GM21825 (cell line): ENCODE results near the gene LRRC23.
A peak's percentile ranks its signal among the peaks of the same experiment; 100 is the strongest.

ENCODE experiments used
- ATAC-seq: cut with Tn5 transposase; IDR thresholded peaks from one replicate; pipeline ENCODE4 v1.9.1; 2021; ENCODE audit warnings: mild to moderate bottlenecking, moderate library complexity; ENCODE audit not compliant: unreplicated experiment

The LRRC23 gene

GRCh38 chr12:6942331-6942665 is 37.7 kb downstream of the LRRC23 start:
- no peak for ATAC-seq

GRCh38 chr12:6943389-6943721 is 38.7 kb downstream of the LRRC23 start:
- ATAC-seq = peak; percentile 31

- ATAC-seq = peak; percentile 28
Observed at GRCh38 chr12:6943722-6944380, 39.2 kb downstream of the LRRC23 start, which contains the start of the genes C12orf57 and RNU7-1. Gene C12orf57, plus strand, starts transcription at chr12:6944022. Its CDS starts 100 bp downstream, at chr12:6944122. Gene RNU7-1, plus strand, starts transcription at chr12:6943816.

GRCh38 chr12:6944381-6945186 is 40.0 kb downstream of the LRRC23 start:
- peak; percentile 30 for ATAC-seq

- ATAC-seq = no peak
Observed at GRCh38 chr12:6945613-6946012, 41.0 kb downstream of the LRRC23 start.

- ATAC-seq = peak; percentile 19
Observed at GRCh38 chr12:6946033-6946919, 41.7 kb downstream of the LRRC23 start.

- ATAC-seq = no peak
Observed at GRCh38 chr12:6946920-6947374, 42.3 kb downstream of the LRRC23 start.

- ATAC-seq = no peak
Observed at GRCh38 chr12:6947615-6948014, 43.0 kb downstream of the LRRC23 start.

- no peak for ATAC-seq
Observed at GRCh38 chr12:6948873-6949594, 44.4 kb downstream of the LRRC23 start.

- no peak for ATAC-seq
Observed at GRCh38 chr12:6950401-6950801, 45.8 kb downstream of the LRRC23 start.

- ATAC-seq = peak; percentile 21
Observed at GRCh38 chr12:6950811-6951540, 46.4 kb downstream of the LRRC23 start, which contains the start of gene PTPN6. Gene PTPN6, plus strand, starts transcription at chr12:6951356. Its CDS starts 157 bp downstream, at chr12:6951513.

GRCh38 chr12:6951551-6952120 is 47.0 kb downstream of the LRRC23 start:
- no peak for ATAC-seq

GRCh38 chr12:6952121-6952862 is 47.7 kb downstream of the LRRC23 start:
- ATAC-seq = no peak

- no peak for ATAC-seq
Observed at GRCh38 chr12:6952863-6953441, 48.3 kb downstream of the LRRC23 start.

- ATAC-seq = peak; percentile 35
Observed at GRCh38 chr12:6953442-6954315, 49.1 kb downstream of the LRRC23 start.

- ATAC-seq = no peak
Observed at GRCh38 chr12:6954316-6955107, 49.9 kb downstream of the LRRC23 start.
